Endothelial cell of umbilical vein (primary cell): ENCODE data around the gene ASNS. TPM values are rescaled to one million over a fixed set of nuclear protein-coding genes. Genes with fewer than 3 reads are reported as not detected.

Experiments
- BruUV-seq: library from RNA; stranded (reverse); fragments of 400-500 nt; replicated peaks from 2 replicates; lab custom pipeline; 2021; lab: Mats Ljungman, UMichigan
- CTCF ChIA-PET: fragments of 300-600, 350-600 bp; sonication (Branson Sonifier 250); formaldehyde crosslinking; loops from one replicate; lab custom pipeline; 2021; ENCODE audit warnings: antibody characterized with exemption, inconsistent platforms; lab: Charles Lee
- POLR2A ChIA-PET: fragments of 300-600, 350-600 bp; sonication (Branson Sonifier 250); formaldehyde crosslinking; loops from one replicate; lab custom pipeline; 2021; ENCODE audit warnings: antibody characterized with exemption, inconsistent platforms; lab: Charles Lee
- DNase-seq: peaks from one replicate; pipeline ENCODE4 v3.0.0-alpha.2; 2011; ENCODE audit warnings: low read depth, low spot score
- FAIRE-seq: peaks from 2 replicates; lab custom pipeline; 2011; peaks lifted over from hg19 to GRCh38; lab: Jason Lieb, UNC
- H2AFZ ChIP-seq: 2 replicates; pipeline ENCODE4 v1.6.0; 2012; ENCODE audit warnings: low read depth, low read length, control low read depth, inconsistent platforms
- H3K27ac ChIP-seq: 2 replicates; pipeline ENCODE4 v1.5.1; 2011; ENCODE audit warnings: low read depth, mild to moderate bottlenecking, control low read depth, low read length, moderate library complexity; ENCODE audit not compliant: insufficient read depth
- H3K27me3 ChIP-seq, 2 experiments: 2 replicates each; pipeline versions ENCODE4 v1.6.0 to v1.6.1; 2011; ENCODE audit warnings: low read length in 2 of 2, mixed read lengths in 1 of 2; ENCODE audit not compliant: control insufficient read depth in 2 of 2, insufficient read depth in 2 of 2
- H3K36me3 ChIP-seq, 2 experiments: 2 replicates in 1 of 2; 3 replicates in 1 of 2; pipeline ENCODE4 v1.5.1; 2011; ENCODE audit warnings: low read length in 2 of 2, mild to moderate bottlenecking in 1 of 2, moderate library complexity in 1 of 2; ENCODE audit not compliant: control insufficient read depth in 2 of 2, insufficient read depth in 2 of 2; ENCODE audit errors: extremely low read depth in 1 of 2
- H3K4me1 ChIP-seq: 3 replicates; pipeline ENCODE4 v1.5.1; 2011; ENCODE audit warnings: mild to moderate bottlenecking, low read length; ENCODE audit not compliant: control insufficient read depth, insufficient read depth; ENCODE audit errors: extremely low read depth
- H3K4me2 ChIP-seq: 2 replicates; pipeline ENCODE4 v1.6.1; 2011; ENCODE audit warnings: low read length, control low read depth, mixed read lengths; ENCODE audit not compliant: insufficient read depth
- H3K4me3 ChIP-seq, 3 experiments: fragments of 200-600 bp in 1 of 3; sonication (generic), shearing (Covaris generic) in 1 of 3; replicated peaks in 1 of 3; 2 replicates each; pipeline ENCODE4 v1.5.1; 2011 to 2016; ENCODE audit warnings: control low read depth in 3 of 3, low read length in 3 of 3, mild to moderate bottlenecking in 2 of 3, inconsistent platforms in 1 of 3, low read depth in 1 of 3, moderate library complexity in 1 of 3; ENCODE audit not compliant: insufficient read depth in 1 of 3
- H3K79me2 ChIP-seq: 2 replicates; pipeline ENCODE4 v1.6.0; 2012; ENCODE audit warnings: low read length, inconsistent platforms; ENCODE audit not compliant: control insufficient read depth, insufficient read depth
- H3K9ac ChIP-seq: replicated peaks from 2 replicates; pipeline ENCODE3; 2011; ENCODE audit warnings: low read length, control low read depth; ENCODE audit not compliant: insufficient read depth; ENCODE audit errors: extremely low read depth
- H3K9me1 ChIP-seq: replicated peaks from 3 replicates; pipeline ENCODE4 v1.6.0; 2011; ENCODE audit warnings: mild to moderate bottlenecking, low read length; ENCODE audit not compliant: control insufficient read depth, insufficient read depth; ENCODE audit errors: extremely low read depth
- H3K9me3 ChIP-seq: replicated peaks from 2 replicates; pipeline ENCODE4 v1.5.1; 2012; ENCODE audit warnings: low read length, inconsistent platforms; ENCODE audit not compliant: control insufficient read depth, insufficient read depth
- H4K20me1 ChIP-seq: replicated peaks from 2 replicates; pipeline ENCODE3; 2011; ENCODE audit warnings: mild to moderate bottlenecking, low read length; ENCODE audit not compliant: control insufficient read depth, insufficient read depth; ENCODE audit errors: extremely low read depth
- EZH2 ChIP-seq: IDR thresholded peaks from 2 replicates; pipeline ENCODE4 v1.6.1; 2012; ENCODE audit warnings: borderline replicate concordance, low read depth, mild to moderate bottlenecking, moderate library complexity, low read length, inconsistent platforms; ENCODE audit not compliant: severe bottlenecking
- FOS ChIP-seq: IDR thresholded peaks from 2 replicates; pipeline ENCODE4 v1.6.1; 2011; ENCODE audit warnings: mild to moderate bottlenecking, low read length, moderate library complexity, borderline replicate concordance; ENCODE audit not compliant: insufficient read depth
- GATA2 ChIP-seq: IDR thresholded peaks from 2 replicates; pipeline ENCODE4 v1.7.0; 2011; ENCODE audit warnings: low read depth, mild to moderate bottlenecking, moderate library complexity, mixed read lengths, low read length; ENCODE audit not compliant: insufficient read length, insufficient read depth
- JUN ChIP-seq: IDR thresholded peaks from 2 replicates; pipeline ENCODE4 v1.6.1; 2011; ENCODE audit warnings: borderline replicate concordance, low read depth; ENCODE audit not compliant: insufficient read length, insufficient read depth
- MYC ChIP-seq: IDR thresholded peaks from one replicate; pipeline ENCODE4 v1.6.1; 2011; ENCODE audit warnings: mild to moderate bottlenecking, low read depth, low read length
- POLR2A ChIP-seq: IDR thresholded peaks from 2 replicates; pipeline ENCODE4 v1.6.1; 2012; ENCODE audit warnings: low read depth, mild to moderate bottlenecking, control low read depth, low read length
- POLR2AphosphoS5 ChIP-seq: IDR thresholded peaks from 2 replicates; pipeline ENCODE4 v1.6.1; 2012; ENCODE audit warnings: low read depth, mild to moderate bottlenecking, control low read depth, low read length, moderate library complexity; ENCODE audit not compliant: insufficient read depth
- dilution Hi-C: fragments of 300-500 bp; cut with MboI; formaldehyde crosslinking; loops from one replicate; pipeline ENCODE4 v1.15.0; 2019; ENCODE audit warnings: low sequenced_read_pairs; ENCODE audit not compliant: extremely low pct_ligation_motif_present
- intact Hi-C: fragments of 100-400 bp; cut with micrococcal nuclease; formaldehyde crosslinking; loops from one replicate; pipeline ENCODE4 v1.10.0; 2022
- polyA plus RNA-seq, 4 experiments: library from polyadenylated mRNA; depleted of rRNA in 3 of 4; stranded (reverse) in 3 of 4; unstranded in 1 of 4; fragments of >200 nt; gene quantifications; 2 replicates each; pipeline versions ENCODE4 v1.2.1 to v1.2.3, GENCODE V29; 2011 to 2012; ENCODE audit warnings: missing spikeins in 1 of 4
- total RNA-seq: library from RNA; stranded (reverse); gene quantifications from 2 replicates; pipeline ENCODE4 v1.2.3, GENCODE V29; 2021
- TF ChIP-seq, protein P1 (sequence below): IDR thresholded peaks from 2 replicates; pipeline ENCODE4 v1.6.1; 2011; ENCODE audit not compliant: insufficient read depth, insufficient read length
- TF ChIP-seq, protein P2 (sequence below), 2 donors: IDR thresholded peaks; 1 replicate in 1 of 2; 2 replicates in 1 of 2; pipeline ENCODE4 v1.5.1; 2011; ENCODE audit warnings: low read length in 2 of 2, mild to moderate bottlenecking in 2 of 2, moderate library complexity in 2 of 2, control low read depth in 1 of 2, inconsistent platforms in 1 of 2, low read depth in 1 of 2; ENCODE audit not compliant: insufficient read depth in 1 of 2; ENCODE audit errors: extremely low read depth in 1 of 2

The ASNS gene
- total and polyA plus RNA-seq, 2 donors (not counting 3 experiments of a cell fraction or from before 2014, with no cell fraction given), result 5.1 to 15.0 TPM

DNA sequence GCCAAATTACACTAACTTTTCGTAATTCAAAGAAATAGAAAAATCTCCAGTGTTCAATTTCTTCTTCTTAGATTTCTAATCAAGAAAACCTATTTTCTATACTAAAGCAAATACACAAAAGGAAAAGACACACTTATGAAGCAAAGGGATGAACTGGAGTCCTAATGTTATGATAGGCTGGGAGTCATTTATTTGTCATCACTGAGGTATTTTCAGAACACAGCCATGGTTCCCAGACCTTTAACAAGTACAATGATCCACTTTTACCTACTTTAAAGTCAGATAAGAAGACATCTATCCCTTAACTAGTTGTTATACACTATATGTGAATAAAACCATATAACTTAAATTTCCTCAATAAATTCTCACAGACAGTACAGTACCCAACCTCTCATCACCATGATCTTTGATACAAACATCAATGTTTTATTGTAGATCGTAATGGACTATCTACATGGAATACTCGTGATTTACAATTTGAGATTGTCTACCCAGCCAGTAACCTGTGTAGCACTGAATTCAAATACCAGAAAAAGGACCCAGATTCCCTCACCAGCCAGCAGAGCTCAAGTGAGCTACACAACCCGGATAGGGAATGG is 12.5 kb downstream of the ASNS start:
- no peak overlapping the region for H2AFZ ChIP-seq
- no TSS peak for BruUV-seq
- FAIRE-seq (no peak), DNase-seq (no peak)
- no peaks in the 10 kb centered on the region for H3K36me3 ChIP-seq
- H3K4me2 ChIP-seq, result no peak overlapping the region
- H3K9me3 ChIP-seq, result no peaks in the 10 kb centered on the region
- H4K20me1 ChIP-seq, result no peaks in the 10 kb centered on the region
- H3K4me1 ChIP-seq, result no peaks in the 10 kb centered on the region
- H3K79me2 ChIP-seq, result no peaks in the 10 kb centered on the region
- no peaks in the 10 kb centered on the region for H3K27me3 ChIP-seq
- H3K4me3 ChIP-seq, result no peak overlapping the region
- ChIA-PET POLR2A (no interaction called here), CTCF (no interaction called here)
- intact Hi-C loops (no loop called here), dilution Hi-C loops (no loop called here)
- H3K9me1 ChIP-seq, result no peaks in the 10 kb centered on the region
- no peak overlapping the region for H3K27ac ChIP-seq
- TF ChIP-seq FOS (no peak), EZH2 (no peak)
- TF ChIP-seq, protein P1, sequence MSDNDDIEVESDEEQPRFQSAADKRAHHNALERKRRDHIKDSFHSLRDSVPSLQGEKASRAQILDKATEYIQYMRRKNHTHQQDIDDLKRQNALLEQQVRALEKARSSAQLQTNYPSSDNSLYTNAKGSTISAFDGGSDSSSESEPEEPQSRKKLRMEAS, result no peak
- H3K9ac ChIP-seq, result no peak overlapping the region

DNA sequence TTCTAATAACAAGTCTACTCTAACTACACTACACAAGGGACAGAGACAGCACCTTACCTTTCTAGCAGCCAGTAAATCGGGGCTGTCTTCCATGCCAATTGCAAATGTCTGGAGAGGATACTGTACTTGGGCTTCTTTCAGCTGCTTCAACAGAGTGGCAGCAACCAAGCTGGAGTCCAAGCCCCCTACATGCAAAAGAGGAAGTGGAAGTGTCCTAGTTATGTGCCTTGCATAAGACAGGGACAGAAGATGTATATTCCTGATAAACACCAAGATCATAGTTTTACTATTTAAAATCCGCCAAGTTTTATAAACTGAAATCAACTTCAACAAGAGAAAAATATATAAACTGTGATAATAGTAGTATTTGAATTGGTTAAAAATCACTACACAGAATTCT is 14.0 kb downstream of the ASNS start:
- FAIRE-seq, result no peak
- CTCF ChIA-PET, result no interaction called here
- Histone ChIP-seq H3K27ac (no peak overlapping the region), H3K9me1 (no peaks in the 10 kb centered on the region), H2AFZ (no peak overlapping the region), H3K27me3 (no peaks in the 10 kb centered on the region), H4K20me1 (no peaks in the 10 kb centered on the region), H3K9me3 (no peaks in the 10 kb centered on the region), H3K4me2 (no peak overlapping the region), H3K9ac (no peak overlapping the region), H3K36me3 (no peaks in the 10 kb centered on the region), H3K4me1 (no peaks in the 10 kb centered on the region), H3K79me2 (no peaks in the 10 kb centered on the region), H3K4me3 (no peak overlapping the region)
- DNase-seq, result no peak
- intact Hi-C loops (no loop called here), dilution Hi-C loops (no loop called here)
- TF ChIP-seq POLR2A, result no peak
- no peak for TF ChIP-seq EZH2
- TF ChIP-seq FOS, result no peak
- TF ChIP-seq, protein P2, sequence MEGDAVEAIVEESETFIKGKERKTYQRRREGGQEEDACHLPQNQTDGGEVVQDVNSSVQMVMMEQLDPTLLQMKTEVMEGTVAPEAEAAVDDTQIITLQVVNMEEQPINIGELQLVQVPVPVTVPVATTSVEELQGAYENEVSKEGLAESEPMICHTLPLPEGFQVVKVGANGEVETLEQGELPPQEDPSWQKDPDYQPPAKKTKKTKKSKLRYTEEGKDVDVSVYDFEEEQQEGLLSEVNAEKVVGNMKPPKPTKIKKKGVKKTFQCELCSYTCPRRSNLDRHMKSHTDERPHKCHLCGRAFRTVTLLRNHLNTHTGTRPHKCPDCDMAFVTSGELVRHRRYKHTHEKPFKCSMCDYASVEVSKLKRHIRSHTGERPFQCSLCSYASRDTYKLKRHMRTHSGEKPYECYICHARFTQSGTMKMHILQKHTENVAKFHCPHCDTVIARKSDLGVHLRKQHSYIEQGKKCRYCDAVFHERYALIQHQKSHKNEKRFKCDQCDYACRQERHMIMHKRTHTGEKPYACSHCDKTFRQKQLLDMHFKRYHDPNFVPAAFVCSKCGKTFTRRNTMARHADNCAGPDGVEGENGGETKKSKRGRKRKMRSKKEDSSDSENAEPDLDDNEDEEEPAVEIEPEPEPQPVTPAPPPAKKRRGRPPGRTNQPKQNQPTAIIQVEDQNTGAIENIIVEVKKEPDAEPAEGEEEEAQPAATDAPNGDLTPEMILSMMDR (IDR thresholded peaks at IDR 0.05; ENCODE audit: extremely low read depth in 1 of 2, insufficient read depth in 1 of 2, low read depth in 1 of 2, low read length in 2 of 2), result no peak
- TF ChIP-seq MYC, result no peak
- TF ChIP-seq, protein P1, result no peak
- TF ChIP-seq JUN, result no peak
- TF ChIP-seq POLR2AphosphoS5, result no peak
- no peak for TF ChIP-seq GATA2
- POLR2A ChIA-PET, result no interaction called here
- BruUV-seq, result no TSS peak
